Left ventricle myocardium inferior (tissue), 1 donor: Measurements from ENCODE around the gene RFC4. TPM values are rescaled to one million over a fixed set of nuclear protein-coding genes. Genes with fewer than 3 reads are reported as not detected.

ENCODE experiments used
- DNase-seq: peaks from one replicate; pipeline ENCODE4 v3.0.0-alpha.2; 2020
- H3K27ac ChIP-seq: fragments of 200-600 bp; replicated peaks from 2 replicates; pipeline ENCODE4 v1.8.0; 2021
- H3K27me3 ChIP-seq: fragments of 200-600 bp; 2 replicates; pipeline ENCODE4 v1.8.0; 2021; ENCODE audit warnings: low read depth
- H3K36me3 ChIP-seq: fragments of 200-600 bp; 2 replicates; pipeline ENCODE4 v1.8.0; 2021
- H3K4me1 ChIP-seq: fragments of 200-600 bp; 2 replicates; pipeline ENCODE4 v1.8.0; 2021
- H3K4me3 ChIP-seq: fragments of 200-600 bp; 2 replicates; pipeline ENCODE4 v1.8.0; 2021; ENCODE audit warnings: mild to moderate bottlenecking, moderate library complexity
- H3K9me3 ChIP-seq: fragments of 200-600 bp; replicated peaks from 2 replicates; pipeline ENCODE4 v1.8.0; 2021
- intact Hi-C: fragments of 100-400 bp; cut with micrococcal nuclease; formaldehyde crosslinking; loops from one replicate; pipeline ENCODE4 v1.11.0; 2022
- total RNA-seq: library from RNA; stranded (reverse); fragmentation: NEBNext Ultra II Directional; extraction: Animal tissue kit (Norgen Biotek cat#: 25700); gene quantifications from one replicate; pipeline ENCODE4 v1.2.1, GENCODE V29; 2021
- TF ChIP-seq, protein P1 (sequence below): fragments of 200-600 bp; IDR thresholded peaks from 2 replicates; pipeline ENCODE4 v1.8.0; 2021; ENCODE audit warnings: antibody characterized with exemption, mild to moderate bottlenecking, borderline replicate concordance
- donor health status: DM: no; HTN: yes; CAD: no; lungs with severe emphysema.

The RFC4 gene
- total RNA-seq, 1 donor from 2014 or later: 9.6 TPM

DNA sequence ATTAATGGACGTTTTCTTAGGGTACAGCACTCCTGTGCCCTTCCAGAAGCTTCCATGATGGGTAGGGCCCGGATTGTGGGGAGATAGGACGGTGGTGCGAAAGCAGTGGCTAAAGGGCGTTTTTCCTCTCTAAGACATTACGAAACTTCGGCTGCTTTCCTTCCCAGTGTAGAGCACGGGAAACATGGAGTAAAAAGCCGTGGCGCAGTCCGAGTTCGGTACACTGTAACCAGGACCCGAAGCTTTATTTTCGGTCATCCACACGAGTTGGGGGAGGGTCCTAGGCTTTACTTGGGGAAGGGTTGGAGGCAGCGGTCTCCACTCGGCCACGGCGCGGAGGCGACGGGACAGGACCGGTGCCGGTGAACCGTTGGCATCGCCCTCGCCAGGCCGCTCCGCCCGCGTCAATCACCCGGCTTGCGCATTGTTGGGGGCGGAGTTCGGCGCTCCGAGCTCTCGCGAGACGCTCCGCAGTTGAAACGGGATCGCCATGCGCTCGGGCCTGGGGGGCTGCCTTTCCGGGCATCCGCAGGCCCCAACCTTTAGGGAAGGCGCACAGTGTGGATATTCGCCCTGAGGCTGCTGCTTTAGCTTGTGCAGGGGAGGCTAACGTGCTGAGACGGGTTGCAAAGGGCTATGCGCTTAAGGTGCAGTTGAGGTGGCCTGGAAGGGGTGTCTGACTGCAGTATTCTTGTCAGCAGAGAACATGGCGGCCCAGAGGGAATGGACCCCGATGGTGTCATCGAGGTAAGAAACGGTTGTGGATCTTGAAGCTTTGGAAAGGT is 22.4 kb downstream of the RFC4 start:
- Histone ChIP-seq H3K4me1 (peaks cover 65% of the 10 kb centered on the region), H3K9me3 (no peaks in the 10 kb centered on the region), H3K27me3 (no peaks in the 10 kb centered on the region), H3K27ac (peak overlapping the region; percentile 99), H3K4me3 (peak overlapping the region; percentile 94), H3K36me3 (peaks cover 48% of the 10 kb centered on the region)
- intact Hi-C loops: no loop called here
- TF ChIP-seq, protein P1, sequence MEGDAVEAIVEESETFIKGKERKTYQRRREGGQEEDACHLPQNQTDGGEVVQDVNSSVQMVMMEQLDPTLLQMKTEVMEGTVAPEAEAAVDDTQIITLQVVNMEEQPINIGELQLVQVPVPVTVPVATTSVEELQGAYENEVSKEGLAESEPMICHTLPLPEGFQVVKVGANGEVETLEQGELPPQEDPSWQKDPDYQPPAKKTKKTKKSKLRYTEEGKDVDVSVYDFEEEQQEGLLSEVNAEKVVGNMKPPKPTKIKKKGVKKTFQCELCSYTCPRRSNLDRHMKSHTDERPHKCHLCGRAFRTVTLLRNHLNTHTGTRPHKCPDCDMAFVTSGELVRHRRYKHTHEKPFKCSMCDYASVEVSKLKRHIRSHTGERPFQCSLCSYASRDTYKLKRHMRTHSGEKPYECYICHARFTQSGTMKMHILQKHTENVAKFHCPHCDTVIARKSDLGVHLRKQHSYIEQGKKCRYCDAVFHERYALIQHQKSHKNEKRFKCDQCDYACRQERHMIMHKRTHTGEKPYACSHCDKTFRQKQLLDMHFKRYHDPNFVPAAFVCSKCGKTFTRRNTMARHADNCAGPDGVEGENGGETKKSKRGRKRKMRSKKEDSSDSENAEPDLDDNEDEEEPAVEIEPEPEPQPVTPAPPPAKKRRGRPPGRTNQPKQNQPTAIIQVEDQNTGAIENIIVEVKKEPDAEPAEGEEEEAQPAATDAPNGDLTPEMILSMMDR: no peak
- DNase-seq: peak; percentile 88

DNA sequence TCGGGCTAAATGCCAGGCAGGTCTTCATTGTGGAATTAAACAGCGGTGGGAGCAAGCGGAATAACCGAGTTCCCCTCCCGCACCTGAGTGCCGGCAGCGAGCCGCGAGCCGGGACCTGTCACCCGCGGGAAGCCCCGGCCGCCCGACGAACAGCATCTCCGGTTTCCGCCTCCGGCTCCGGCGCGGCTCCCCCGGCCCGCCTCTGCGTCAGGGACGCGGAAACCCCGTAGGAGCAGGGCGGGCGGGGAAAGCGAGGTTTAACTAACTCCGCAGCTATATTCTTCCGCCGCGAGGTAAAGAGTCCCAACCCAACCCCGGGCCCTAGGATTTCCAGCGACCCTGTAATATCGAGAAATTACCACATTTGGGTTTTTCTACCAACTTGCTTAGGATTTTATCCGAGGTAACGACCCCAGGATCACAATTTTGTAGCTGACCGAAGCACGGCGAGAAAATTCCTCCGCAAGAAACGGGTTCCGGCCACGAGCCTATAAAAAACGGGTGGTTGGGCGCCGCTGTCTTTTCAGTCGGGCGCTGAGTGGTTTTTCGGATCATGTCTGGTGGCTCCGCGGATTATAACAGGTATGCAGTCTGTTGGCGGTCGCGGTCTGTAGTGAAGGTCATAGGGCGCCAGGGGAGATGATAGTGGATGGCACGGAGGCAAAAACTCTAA is 23.1 kb downstream of the RFC4 start, which contains the start of gene EIF4A2:
EIF4A2 (plus strand) TSS at position 520 of the 673 bp plus-strand sequence; CDS start at position 554, 34 bp downstream.
- intact Hi-C loops: no loop called here
- H3K36me3 ChIP-seq: peaks cover 40% of the 10 kb centered on the region
- TF ChIP-seq, protein P1: no peak

DNA sequence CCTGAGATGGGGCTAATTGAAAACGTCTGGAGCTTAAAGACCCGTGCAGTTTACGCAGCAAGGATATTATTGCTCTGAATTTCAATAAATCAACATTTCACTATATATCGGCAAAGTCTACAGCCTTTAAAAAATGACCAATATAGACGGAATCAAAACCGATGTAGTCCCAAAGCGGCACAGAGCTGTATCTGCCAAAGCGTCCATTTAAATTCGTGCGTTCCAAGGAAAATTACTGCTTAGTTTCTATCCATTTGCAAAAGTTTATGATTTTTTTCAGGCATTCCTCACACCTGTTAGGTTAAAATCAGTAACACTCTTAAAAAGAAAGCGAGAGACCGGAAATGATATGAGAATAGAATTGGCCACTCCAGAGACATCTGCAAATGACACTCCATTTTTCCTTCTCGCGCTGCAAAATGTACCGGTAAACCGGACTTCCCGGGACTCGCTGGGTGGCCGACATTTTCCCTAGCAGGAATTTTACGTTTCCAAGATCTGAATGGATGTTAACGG is 23.7 kb downstream of the RFC4 start:
- intact Hi-C loops: no loop called here
- Histone ChIP-seq H3K9me3 (no peaks in the 10 kb centered on the region), H3K4me3 (peak overlapping the region; percentile 94), H3K36me3 (peaks cover 34% of the 10 kb centered on the region), H3K27me3 (no peaks in the 10 kb centered on the region), H3K27ac (peak overlapping the region; percentile 99), H3K4me1 (peaks cover 52% of the 10 kb centered on the region)
- TF ChIP-seq, protein P1: no peak
- DNase-seq: no peak

More for the DNA sequence above, 23.1 kb downstream of the RFC4 start, which contains the start of gene EIF4A2:
- H3K27ac ChIP-seq: peak within 1 kb of the TSS; percentile 99
- peaks cover 58% of the 10 kb centered on the region for H3K4me1 ChIP-seq
- peak; percentile 91 for DNase-seq
- peak within 1 kb of the TSS; percentile 94 for H3K4me3 ChIP-seq
- H3K9me3 ChIP-seq: no peaks in the 10 kb centered on the region
- H3K27me3 ChIP-seq: no peaks in the 10 kb centered on the region

DNA sequence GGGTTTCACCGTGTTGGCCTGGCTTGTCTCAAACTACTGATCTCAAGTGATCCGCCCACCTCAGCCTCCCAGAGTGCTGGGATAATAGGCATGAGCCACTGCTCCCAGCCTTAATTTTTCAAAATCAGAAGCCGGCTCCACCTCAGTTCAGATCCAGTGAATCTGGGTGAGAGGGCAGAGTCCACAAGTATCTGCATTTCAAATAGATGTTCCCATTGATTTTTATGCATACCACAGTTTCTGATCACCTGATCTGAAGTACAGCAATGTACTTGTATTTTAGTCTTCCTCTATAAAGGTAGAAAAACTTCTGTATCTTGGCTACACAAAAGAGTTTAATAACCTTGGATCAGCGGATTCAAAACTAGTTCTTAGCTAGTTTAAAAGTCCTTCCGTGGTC is 27.1 kb downstream of the RFC4 start:
- Histone ChIP-seq H3K36me3 (peaks cover under 1% of the 10 kb centered on the region), H3K9me3 (no peaks in the 10 kb centered on the region), H3K4me1 (peaks cover 18% of the 10 kb centered on the region), H3K4me3 (no peak overlapping the region), H3K27me3 (no peaks in the 10 kb centered on the region), H3K27ac (no peak overlapping the region)
- intact Hi-C loops: no loop called here
- DNase-seq: no peak
- TF ChIP-seq, protein P1: no peak

DNA sequence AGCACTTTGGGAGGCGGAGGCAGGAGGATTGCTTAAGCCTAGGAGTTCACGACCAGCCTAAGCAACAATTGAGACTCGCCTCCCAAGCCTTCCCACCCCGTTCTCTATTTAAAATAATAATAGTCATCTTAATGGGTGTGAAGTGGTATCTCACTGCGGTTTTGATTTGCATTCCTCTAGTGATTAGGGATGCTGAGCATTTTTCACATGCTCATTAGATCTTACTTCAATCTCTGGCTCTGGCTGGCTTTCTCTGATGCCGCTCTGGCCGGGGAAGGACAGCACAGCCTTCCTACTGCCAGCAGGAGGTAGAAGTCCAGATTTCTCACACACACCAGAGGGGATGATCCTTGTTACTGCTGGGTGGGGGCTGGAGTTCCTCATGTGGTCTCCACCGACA is 30.3 kb downstream of the RFC4 start:
- DNase-seq: no peak
- H3K4me3 ChIP-seq: no peak overlapping the region
- intact Hi-C loops: no loop called here
- TF ChIP-seq, protein P1: no peak
- H3K27ac ChIP-seq: no peak overlapping the region
- H3K27me3 ChIP-seq: no peaks in the 10 kb centered on the region
- H3K4me1 ChIP-seq: peaks cover 13% of the 10 kb centered on the region
- no peaks in the 10 kb centered on the region for H3K9me3 ChIP-seq
- no peaks in the 10 kb centered on the region for H3K36me3 ChIP-seq
